Astrocyte of the spinal cord (primary cell): ENCODE data around the gene DNAJA3.
"Not testable (repeated sequence)": the region's sequence is repeated elsewhere in the genome, so short reads cannot be mapped to it uniquely, and the experiment has no call there.

ENCODE experiments used
- DNase-seq: peaks from one replicate; pipeline ENCODE4 v3.0.0; 2011; ENCODE audit warnings: low read depth, low spot score
- H3K4me3 ChIP-seq: 2 replicates; pipeline ENCODE4 v1.5.1; 2011; ENCODE audit warnings: low read depth, mild to moderate bottlenecking, low read length, moderate library complexity
- in situ Hi-C: cut with HindIII; loops from 2 replicates; pipeline ENCODE4 v1.10.0; 2017; ENCODE audit warnings: low sequenced_read_pairs
- TF ChIP-seq, protein P1 (sequence below): IDR thresholded peaks from 2 replicates; pipeline ENCODE4 v1.5.1; 2012; ENCODE audit warnings: low read depth, mild to moderate bottlenecking, low read length, inconsistent platforms

DNAJA3 gene

DNA sequence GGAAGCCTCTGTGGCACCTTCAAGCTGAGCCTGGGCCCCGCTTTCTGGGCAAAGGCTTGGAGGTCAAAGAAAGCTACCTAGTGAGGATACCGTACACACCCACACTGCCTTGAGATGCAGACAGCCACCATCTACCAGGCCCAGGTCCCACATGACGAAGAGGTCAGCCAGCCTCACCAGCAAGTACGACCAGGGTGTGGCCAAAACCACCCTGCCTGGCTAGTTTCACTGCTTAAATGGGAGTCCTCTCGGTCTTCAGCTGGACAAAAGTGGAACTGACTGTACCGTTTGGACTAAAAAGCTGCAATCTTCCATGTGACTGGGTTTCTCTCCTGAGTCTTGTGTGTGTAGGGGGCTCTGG, 32.4 kb upstream of the DNAJA3 start:
- TF ChIP-seq, protein P1, sequence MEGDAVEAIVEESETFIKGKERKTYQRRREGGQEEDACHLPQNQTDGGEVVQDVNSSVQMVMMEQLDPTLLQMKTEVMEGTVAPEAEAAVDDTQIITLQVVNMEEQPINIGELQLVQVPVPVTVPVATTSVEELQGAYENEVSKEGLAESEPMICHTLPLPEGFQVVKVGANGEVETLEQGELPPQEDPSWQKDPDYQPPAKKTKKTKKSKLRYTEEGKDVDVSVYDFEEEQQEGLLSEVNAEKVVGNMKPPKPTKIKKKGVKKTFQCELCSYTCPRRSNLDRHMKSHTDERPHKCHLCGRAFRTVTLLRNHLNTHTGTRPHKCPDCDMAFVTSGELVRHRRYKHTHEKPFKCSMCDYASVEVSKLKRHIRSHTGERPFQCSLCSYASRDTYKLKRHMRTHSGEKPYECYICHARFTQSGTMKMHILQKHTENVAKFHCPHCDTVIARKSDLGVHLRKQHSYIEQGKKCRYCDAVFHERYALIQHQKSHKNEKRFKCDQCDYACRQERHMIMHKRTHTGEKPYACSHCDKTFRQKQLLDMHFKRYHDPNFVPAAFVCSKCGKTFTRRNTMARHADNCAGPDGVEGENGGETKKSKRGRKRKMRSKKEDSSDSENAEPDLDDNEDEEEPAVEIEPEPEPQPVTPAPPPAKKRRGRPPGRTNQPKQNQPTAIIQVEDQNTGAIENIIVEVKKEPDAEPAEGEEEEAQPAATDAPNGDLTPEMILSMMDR, result no peak
- in situ Hi-C loops, result no loop called here
- no peak overlapping the region for H3K4me3 ChIP-seq
- DNase-seq, result no peak

DNA sequence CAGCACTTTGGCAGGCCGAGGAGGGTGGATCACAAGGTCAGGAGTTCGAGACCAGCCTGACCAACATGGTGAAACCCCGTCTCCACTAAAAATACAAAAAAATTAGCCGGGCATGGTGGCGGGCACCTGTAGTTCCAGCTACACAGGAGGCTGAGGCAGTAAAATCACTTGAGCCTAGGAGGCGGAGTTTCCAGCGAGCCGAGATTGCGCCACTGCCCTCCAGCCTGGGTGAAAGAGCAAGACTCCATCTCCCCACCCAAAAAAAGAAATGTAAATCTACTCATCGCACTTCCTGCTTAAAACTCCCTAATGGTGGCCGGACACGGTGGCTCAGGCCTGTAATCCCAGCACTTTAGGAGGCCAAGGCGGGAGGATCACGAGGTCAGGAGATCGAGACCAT, 31.8 kb upstream of the DNAJA3 start:
- in situ Hi-C loops, DNase-seq, H3K4me3 ChIP-seq: not testable (repeated sequence)

DNA sequence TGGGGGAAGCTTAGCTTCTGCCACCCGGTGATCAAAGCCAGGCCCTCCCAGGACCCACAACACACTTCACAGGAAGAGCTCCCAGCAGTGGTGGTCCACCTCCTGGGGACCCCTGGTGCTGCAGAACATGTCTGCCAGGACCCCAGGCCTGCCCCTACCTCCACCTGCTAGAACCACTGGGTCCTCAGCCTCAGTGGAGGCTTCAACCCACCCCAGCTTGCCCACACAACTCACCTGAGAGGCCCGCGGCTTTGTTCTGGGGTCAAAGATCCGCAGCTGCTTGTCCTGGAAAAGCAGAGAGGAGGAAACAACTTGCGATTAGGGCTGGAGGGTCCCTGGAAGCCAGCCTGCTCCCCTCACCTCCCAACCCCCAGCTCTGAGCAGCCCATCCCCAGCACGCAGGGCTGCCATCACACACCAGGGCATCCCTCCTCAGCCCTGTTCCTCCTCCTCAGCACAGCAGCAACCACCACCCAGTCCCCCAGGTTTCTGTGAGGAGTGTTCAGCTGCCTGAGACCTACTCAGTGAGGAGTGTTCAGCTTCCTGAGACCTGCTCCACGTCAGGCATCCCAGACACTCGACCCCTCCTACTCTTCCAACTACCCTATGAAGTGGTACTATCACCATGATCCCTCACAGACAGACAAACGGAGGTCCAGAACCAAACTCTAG, 30.5 kb upstream of the DNAJA3 start:
- DNase-seq, result no peak
- H3K4me3 ChIP-seq, result no peak overlapping the region
- TF ChIP-seq, protein P1, result no peak
- in situ Hi-C loops, result no loop called here

DNA sequence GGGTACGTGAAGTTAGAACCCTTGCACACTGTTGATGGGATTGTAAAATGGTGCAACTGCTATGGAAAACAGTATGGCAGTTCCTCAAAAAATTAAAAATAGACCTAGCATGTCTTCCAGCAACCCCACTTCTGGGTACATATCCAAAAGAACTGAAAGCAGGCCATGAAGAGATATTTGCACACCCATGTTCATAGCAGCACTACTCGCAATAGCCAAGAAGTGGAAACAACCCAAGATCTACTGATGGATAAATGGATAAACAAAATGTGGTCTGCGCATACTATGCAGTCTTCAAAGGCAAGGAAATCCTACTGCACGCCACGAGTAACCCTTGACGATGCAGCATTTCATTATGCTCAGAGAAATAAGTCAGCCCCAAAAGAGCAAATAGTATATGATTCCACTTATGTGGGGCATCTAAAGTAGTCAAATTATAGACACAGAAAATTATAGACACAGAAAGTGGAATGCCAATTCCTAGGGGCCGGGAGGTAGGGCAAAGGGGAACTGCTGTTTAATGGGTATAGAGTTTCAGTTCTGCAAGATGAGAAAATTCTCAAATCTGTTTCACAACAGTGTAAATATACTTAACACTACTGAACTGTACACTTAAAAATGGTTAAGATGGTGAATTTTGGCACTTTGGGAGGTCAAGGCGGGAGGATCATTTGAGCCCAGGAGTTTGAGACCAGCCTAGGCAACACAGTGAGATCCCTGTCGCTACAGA, 26.5 kb upstream of the DNAJA3 start:
- H3K4me3 ChIP-seq, result no peak overlapping the region
- DNase-seq, result no peak
- TF ChIP-seq, protein P1, result no peak
- in situ Hi-C loops, result no loop called here

DNA sequence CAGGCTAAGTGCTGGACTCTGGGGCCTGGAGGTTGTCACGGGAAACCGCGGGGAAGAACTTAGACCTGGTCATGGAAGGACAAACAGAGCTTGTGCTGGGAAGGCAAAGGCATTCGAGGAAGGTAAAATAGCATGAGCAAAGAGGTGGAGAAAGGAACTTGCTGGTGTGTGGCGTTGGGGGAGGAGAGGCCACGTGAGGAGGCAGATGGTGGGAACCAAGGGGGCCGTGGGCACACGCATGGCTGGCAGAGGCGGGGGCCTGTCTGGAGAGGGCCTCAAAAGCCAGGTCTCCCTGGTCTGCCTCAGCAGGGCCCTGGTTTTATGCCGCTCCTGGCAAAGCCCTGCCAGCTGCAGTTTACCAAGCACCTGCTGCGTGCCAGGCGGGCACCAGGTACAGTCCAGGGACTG, 24.6 kb upstream of the DNAJA3 start:
- TF ChIP-seq, protein P1, result no peak
- no peak overlapping the region for H3K4me3 ChIP-seq
- in situ Hi-C loops, result no loop called here
- DNase-seq, result no peak

DNA sequence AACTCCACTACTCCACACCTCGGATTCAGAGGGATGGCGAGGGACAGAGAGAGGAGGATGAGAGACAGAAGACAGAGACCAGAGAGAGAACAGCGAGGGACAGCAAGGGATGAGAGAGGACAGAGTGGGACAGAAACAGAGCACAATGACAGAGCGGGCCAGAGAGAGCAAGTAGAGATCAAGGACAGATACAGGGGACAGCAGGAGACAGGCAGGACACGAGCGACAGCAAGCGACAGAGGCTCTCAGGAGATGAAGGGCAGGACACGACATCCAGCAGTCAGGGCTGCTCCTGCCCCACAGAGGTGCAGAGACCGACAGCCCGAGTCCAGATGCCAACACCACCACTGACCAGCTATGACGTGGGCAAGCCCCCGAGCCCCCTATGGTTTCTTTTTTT, 24.2 kb upstream of the DNAJA3 start:
- TF ChIP-seq, protein P1, result no peak
- in situ Hi-C loops, result no loop called here
- DNase-seq, result no peak
- no peak overlapping the region for H3K4me3 ChIP-seq

DNA sequence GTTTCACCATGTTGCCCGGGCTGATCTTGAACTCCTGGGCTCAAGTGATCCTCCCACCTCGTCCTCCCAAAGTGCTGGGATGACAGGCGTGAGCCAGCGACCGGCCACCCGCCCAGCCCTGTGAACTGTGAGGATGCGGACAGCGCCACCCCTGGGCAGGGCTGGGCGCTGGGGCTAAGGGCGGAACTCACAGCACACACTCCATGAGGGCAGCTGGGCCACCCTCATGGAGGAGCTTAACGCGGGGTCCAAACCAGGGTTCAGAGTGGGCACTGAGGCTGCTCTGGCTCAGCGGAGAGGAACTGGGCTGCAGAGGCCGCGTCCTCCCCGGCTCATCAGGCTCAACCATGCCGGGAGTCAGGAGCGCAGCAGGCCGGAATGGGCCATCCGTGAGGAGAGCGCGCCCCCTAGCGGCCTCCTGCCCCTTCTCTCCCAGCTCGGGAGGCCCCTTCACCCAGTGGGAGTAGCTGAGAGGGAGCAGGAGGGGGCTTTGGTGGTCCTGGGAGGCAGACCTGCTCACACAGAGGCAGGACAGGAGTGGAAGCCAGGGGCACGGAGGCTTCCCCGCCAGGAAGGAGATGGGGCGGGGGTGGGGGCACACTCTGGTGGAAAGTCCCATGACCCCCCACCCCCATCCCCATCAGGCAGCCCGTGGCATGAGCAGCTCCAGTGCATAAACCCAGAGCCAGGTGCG, 23.1 kb upstream of the DNAJA3 start:
- peak; percentile 76 for DNase-seq
- H3K4me3 ChIP-seq, result no peak overlapping the region
- TF ChIP-seq, protein P1, result peak; percentile 65
- in situ Hi-C loops, result no loop called here
